Hypothalamus (tissue), 51 donors: ENCODE measurements around the gene ARFIP1.
"Not testable (repeated sequence)": the region's sequence is repeated elsewhere in the genome, so short reads cannot be mapped to it uniquely, and the experiment has no call there.

ENCODE experiments used
- DNase-seq, 51 donors: peaks; one replicate each; lab custom pipeline; 2025; lab: John Stamatoyannopoulos, UW

ARFIP1 gene, protein sequence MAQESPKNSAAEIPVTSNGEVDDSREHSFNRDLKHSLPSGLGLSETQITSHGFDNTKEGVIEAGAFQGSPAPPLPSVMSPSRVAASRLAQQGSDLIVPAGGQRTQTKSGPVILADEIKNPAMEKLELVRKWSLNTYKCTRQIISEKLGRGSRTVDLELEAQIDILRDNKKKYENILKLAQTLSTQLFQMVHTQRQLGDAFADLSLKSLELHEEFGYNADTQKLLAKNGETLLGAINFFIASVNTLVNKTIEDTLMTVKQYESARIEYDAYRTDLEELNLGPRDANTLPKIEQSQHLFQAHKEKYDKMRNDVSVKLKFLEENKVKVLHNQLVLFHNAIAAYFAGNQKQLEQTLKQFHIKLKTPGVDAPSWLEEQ

DNA sequence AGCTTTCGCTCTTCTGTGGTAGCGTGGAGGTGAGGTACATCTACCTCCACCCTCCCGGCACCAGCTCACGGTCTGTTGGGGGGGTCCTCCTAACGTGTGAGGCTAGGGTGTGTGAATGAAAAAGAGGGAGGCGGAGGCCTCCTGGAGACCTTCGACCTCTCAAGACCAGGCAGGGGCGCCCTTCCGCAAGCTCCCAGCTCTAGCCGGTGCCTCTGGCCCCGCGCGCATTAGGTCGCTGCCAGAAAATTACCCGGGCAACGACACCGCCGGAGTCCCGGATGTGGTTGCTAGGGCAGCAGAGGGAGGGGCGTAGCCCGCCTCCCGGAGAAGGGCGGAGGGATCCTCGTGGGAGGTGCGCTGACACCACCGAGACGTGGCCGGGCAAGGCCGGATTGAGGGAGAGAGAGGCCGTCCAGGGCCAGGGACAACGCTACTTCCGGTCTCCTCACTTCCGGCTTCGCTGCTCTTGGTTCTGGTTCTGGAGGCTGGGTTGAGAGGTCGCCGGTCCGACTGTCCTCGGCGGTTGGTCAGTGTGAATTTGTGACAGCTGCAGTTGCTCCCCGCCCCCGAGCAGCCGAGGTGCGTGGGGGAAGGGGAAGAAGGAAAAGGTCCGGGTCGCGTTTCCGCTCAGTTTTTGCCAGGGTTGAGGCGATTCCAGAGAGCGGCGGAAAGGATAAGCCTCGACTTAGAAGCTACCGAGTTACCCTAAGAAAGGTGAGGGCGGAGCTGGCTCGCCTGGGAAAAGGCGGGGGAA, at the start of gene ARFIP1, which contains the start of gene TIGD4:
Gene ARFIP1, plus strand, starts transcription at position 442 of the 754 bp plus-strand sequence. CDS start 49,680 bp downstream, outside the sequence.
Gene TIGD4, minus strand, starts transcription at position 218 of the 754 bp plus-strand sequence. CDS start 8,726 bp downstream, outside the sequence.
- DNase-seq, result peak; percentile 81 to 100 (median 99)

DNA sequence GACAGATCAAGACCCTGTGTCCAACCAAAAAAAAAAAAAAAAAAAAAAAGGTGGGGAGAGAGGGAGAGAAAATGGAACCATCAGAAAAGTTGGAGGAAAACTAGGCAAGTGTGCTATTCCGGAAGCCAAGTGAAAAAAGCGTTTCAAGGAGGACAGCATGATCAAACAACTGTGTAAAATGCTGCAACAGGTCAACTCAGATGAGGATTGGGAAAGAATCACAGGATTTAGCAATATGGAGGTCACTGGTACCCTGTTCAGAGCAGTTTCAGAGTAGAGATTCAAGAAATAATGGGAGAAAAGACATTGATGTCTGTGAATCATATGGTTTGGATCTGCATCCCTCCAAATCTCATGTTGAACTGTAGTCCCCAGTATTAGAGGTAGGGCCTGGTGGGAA, 47.8 kb upstream of the ARFIP1 start:
- no peak for DNase-seq

DNA sequence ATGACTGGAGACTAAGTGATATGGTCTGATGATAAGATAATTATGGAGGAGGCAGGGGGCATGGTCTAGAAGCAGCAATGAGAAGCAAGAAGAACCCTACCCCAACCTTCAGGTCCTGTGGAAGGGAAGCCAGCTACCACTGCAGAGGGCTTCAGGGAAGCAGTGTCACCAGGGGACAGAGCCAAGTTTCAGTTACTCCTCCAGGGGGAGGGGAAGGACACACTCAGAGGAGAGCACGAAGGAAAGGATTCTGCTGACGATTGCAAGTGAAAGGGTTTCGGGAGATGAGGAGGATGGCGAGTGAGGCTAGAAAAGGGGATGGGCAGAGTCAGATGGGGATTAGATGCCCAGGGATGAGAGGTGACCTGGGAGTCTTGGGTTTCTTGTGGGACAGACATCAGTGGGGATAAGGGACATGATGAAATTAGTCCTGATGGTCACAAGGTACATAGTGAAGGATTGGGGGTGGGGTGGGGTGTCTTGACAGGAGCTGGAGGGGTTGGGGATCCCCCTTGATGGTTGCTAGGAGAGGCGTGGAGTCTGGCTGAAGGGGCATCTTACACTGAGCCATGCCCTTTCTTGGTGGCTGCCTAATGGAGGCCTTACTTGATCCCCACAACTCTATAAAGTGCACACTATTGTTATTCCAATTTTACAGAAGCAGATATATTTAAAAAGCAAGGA, 45.6 kb upstream of the ARFIP1 start:
- DNase-seq, result no peak

DNA sequence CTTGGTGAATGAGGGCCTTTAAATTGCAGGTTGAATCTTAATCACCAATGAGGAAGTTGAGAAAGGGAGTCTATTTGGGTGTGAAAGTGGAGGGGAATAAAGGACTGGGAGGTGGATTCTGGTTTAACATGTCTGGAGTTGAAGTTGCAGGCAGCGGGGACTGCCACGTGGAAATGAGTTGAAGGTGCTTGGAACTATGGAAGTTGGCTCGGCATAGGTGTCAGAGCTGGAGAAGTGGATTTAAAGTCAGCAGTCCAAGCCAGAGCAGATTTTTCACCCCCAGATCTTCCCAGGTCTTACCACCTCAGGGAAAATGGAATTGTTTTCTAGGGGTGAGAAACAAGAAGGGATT, 45.1 kb upstream of the ARFIP1 start:
- no peak for DNase-seq

DNA sequence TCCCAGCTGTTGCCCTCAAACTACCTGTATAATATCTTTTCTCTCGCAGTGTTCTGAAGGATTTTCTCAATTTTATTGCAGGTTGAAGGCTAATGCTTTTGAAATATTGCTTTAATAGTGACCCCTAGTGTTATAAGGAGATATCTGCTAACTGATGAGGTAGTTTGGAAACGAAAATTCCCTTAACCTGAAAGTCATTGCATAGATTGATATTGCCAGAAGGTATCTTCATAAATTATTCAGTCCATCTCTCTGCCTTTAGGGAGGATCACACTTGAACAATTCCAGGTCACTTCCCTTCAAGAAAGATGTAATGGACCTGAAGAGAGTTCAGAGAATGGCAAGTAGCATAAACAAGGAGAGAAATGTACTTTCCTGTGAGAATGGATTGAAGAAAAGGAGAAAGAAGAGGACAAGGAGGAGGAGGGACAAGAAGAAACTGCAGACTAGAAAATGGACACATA, 44.3 kb upstream of the ARFIP1 start:
- peak in 1 of 51 donors; percentile 6 for DNase-seq

DNA sequence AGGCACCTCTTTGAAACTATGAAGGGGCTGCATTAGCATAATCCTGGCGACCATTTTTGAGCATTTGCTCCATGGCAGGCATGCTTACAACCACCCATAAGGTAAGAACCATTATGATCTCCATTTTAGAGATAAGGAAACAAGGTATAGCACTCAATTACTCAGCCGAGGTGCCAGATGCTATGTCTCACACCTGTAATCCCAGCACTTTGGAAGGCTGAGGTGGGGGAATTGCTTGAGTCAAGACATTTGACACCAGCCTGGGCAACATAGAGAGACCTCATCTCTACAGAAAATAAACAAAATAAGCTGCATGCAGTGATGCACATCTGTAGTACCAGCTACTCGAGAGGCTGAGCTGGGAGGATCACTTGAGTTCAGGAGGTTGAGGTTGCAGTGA, 43.8 kb upstream of the ARFIP1 start:
- DNase-seq, result no peak

DNA sequence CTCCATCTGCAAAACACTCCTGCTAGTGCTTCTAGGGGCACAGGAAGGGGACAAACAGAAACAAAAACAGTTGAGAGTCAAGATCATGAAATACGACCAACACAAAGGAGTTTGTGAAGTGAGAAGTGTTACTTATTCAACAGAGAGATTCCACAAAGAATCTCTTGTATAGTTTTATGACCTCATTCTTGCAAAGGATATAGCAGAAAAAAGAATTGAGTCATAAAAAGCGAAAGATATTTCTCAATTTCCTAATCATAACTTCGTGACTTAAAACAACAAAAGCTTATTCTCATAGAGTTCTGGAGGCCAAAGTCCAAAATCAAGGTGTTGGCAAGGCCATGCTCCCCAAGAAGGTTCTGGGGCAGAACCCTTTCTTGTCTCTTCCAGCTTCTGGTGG, 40.9 kb upstream of the ARFIP1 start:
- DNase-seq, result no peak

DNA sequence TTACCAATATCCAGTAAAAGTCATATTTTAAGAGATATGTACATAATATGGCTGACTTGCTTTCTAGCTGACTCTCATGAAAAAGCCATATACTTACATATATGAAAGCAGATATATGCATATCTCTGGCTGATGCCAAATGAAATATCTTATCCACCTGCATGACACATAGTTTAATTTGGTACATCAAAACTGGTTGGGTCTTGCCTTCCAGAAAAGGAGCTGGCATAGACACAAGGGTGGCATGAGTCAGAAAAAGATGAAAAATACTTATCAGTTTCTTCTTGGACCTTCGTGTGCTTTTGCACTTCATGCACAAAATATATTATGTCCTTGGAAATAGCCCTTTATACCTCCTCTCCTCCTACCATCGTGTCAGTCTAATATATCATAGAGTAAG, 32.3 kb upstream of the ARFIP1 start:
- no peak for DNase-seq

DNA sequence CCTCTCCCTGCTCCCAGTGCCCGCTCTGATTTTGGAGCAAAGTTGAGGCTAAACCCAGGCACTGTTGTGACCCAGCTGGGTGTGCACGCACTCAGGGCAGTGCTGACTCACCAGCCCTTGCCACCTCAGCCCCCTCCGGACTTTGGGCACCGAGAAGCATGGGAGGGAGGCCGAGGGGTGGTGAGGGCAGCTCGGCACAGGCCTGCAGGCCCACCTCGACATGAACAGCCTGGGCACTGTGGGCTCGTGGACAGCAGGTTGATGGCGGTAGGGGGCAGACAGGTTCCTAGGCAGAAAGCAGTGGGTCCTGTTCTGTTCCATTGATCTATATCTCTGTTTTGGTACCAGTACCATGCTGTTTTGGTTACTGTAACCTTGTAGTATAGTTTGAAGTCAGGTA, 31.1 kb upstream of the ARFIP1 start:
- DNase-seq, result no peak

DNA sequence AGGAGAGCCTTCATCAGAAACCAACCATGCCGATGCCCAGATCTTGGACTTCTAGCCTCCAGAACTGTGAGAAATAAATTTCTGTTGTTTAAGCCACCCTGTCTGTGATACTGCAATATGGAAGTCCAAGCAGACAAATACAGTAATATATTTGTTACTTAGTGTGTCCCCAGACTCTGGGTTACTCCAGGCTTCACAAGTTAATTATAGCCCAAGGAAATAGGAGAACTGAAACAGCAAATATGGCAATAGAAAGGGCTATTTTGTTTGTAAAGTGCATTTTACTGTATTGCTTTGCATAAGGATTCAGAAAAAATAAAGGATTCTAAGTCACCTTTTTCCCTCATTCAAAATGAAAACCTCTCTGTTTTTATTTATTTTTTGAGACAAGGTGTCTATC, 16.0 kb upstream of the ARFIP1 start:
- no peak for DNase-seq

DNA sequence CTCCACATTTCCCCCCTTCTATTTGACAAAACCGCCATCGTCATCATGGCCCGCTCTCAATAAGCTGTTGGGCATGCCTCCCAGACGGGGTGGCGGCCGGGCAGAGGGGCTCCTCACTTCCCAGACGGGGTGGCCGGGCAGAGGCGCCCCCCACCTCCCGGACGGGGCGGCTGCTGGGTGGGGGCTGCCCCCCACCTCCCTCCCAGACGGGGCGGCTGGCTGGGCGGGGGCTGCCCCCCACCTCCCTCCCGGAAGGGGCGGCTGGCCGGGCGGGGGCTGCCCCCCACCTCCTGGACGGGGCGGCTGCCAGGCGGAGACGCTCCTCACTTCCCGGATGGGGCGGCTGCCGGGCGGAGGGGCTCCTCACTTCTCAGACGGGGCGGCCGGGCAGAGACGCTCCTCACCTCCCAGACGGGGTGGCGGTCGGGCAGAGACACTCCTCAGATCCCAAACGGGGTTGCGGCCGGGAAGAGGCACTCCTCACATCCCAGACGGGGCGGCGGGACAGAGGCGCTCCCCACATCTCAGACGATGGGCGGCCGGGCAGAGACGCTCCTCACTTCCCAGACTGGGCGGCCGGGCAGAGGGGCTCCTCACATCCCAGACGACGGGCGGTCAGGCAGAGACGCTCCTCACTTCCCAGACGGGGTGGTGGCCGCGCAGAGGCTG, 14.6 kb upstream of the ARFIP1 start:
- not testable (repeated sequence) for DNase-seq

DNA sequence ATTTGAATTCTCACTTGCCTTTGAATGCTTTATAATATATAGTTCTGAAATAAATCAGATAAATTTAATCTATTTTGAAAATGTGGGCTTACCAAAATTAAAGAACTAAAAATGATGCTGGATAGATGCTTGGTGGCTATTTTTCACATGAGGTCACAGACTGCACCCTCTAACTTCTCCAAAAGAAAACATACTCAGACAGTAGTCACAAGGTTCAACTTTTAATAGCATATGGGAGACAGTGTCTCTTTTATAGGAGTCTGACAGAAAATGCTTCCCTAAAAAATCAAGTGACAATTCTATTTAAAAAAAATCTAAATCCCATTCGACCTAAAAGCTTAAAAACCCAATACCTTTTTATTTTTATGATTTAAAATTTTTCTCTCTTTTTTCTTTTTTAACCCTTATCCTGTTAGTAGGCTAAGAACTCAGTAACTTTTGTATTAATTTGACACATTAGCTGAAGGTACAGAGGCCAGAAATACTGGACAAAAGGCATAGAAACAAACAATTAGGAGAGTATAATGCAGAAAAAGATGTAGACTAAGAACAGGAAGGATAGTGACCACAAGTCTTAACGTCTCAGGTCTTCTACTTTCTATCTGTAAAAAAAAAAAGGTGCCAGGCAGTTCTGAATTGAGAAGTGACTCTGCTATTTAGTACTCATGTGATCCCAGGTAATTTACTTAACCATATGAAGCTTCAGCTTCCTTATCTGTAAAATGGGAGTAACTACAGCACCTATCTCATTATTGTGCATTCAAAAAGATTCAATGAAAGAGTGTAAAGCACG, 7.8 kb upstream of the ARFIP1 start:
- no peak for DNase-seq

DNA sequence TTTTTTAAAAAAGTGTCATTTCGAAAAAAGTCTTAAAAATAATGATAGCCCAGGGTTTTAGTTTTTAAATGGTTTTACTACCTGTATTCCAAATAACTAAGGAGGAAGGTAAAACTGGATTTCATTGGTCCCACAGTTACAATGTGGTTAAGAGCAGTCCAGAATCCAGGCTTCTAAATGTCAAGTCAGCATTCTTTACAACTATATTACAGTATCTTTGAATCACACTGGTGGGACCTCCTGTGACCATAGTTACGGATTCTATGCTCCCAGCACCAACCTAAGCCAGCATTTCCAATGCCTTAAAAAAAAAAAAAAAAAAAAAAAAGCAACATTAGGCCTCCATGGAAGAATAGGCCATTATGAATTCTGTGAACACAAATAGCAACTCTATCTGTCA, 6.4 kb upstream of the ARFIP1 start:
- no peak for DNase-seq

DNA sequence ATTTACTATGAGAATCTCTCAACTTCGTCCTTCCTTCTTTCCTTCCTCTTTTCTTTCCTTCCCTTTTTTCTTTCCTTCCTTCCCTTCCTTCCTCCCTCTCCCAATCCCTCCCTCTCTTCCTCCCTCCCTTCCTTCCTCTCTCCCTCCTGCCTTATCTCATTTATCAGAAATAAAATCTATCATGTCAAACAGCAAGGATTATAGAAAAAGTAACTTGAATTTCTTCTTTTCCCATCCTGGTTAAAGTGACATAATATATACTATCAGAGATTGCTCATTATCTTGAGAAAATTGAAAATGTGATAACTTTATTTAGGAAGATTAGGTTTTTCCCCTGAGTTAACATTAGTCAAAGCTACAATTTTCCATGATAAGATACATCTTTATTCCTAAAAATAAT, 5.8 kb upstream of the ARFIP1 start:
- no peak for DNase-seq

DNA sequence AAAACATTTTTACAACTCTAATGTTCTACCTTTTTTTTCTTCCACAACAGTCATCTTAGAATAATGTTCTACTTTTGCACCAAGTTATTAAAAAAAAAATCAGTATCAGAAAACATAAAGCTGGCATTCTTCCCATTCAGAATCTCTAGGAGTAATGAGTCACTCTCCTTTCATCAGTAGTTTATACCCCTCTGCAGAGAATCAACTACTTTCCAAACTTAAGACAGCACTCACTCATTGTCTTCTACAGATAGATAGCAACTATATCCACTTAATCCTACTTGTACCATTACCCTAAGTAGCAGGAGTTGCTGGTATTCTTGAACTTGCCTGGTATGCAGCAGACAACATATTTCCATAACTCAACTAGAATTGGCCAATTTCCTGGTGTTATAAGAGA, 3.4 kb upstream of the ARFIP1 start:
- no peak for DNase-seq

DNA sequence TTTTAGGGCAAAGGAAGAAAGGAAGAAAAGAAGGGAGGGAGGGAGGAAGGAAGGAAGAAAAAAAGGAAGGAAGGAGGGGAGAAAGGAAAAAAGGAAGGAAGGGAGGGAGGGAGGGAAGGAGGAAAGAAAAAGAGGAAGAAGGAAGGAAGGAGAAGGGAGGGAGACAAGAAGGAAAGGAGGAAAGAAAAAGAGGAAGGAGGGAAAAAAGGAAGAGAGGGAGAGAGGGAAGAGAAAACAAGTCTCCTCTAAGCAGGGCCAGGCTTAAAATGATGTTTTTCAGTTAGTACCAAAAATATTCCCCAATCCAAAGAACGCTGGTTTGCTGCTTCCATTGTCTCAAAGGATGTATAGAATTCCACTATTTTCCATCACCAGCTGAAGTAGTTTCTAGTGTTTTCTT, 2.3 kb upstream of the ARFIP1 start:
- no peak for DNase-seq

DNA sequence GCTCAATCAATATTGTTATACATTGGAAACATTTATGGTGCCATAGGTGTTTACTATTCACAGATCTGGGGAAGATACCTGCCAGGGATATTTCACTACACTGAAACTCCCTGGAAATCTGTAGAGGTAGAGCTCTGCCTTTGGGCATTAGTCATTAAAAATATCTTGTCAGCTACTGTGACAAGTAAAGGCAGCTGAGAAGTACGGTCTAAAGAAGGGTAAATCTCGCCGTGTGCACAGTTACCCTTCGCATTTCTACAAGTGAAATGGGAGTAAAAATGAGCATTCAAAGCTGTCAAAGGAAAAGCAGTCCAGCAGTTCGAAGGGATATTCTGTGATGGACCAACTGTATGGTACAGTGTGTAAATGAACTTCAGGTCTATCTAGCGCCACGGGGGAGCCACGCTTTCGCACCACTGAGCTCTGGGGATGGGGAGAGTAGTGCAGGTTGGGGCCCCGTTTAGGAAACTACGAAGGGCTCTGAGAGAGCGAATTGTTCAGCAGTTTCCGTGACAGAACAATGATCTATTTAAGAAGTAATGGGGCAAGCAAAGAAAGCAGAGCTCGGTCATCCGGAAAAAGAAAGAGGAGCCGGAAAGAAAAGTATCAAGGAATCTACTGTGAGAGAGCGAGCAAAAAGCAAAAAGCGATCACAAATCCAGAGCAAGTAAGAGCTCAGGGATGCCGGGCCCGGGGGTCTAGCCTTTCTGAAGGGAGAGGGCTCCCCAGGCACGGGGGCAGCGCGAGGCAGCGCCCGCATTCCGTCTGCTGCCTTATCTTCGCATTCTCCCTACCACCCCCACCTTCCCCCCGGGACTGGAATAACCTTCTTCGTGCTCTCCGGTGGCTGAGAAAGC, 870 bp upstream of the ARFIP1 start:
- peak in 28 of 51 donors; percentile 3 to 84 (median 36) for DNase-seq

DNA sequence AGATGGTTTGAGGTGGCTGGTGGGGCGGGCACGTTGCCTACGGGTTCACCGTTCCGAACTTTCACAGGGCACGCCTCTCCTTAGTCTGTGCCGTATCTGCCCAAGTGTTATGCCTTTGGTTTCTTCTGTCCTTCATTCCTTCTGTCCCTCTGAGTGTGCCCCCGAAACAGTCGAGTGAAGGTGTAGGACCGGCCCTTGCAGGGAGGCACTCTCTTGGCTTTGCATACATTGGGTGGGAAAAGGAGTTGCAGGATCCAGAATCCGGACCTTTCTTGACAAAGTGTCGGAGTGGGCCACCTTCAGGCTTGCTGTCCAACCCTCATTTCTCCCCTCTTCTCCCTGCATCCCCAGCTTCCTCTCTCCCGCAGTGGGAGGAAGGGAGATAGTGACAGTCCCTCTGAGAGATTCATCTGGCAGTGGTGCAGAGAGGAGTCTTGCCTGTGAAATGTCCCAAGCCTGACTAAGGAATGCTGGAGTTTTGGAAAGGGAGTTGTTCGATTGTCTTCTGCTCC, 569 bp downstream of the ARFIP1 start:
- peak in 13 of 51 donors; percentile 12 to 77 (median 41) for DNase-seq
